ENCODE measurements around the gene TEX53. TPM values are rescaled to one million over a fixed set of nuclear protein-coding genes. Genes with fewer than 3 reads are reported as not detected.

Gene TEX53
- total and polyA plus RNA-seq, 4 donors: not detected

DNA sequence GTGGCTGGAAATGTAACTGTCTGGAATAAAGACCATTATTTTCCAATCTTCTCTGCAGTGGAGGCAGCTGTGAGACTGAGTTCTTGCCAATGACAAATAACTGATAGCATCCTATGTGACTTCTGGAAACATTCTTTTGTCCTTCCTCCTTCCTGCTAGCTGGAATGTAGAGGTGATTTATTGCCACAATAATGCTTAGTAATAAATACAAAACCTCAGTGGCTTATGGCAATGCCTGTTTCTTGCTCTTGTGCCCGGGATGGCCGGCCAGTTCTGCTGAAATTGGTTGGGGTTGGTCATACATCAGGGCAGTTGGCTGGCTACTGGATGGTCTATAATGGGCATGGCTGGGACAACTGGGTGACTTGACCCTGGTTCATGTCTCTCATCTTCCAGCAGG, 36.5 kb upstream of the TEX53 start:
- DNase-seq: peak in 1 of 3 donors; percentile 5
- Histone ChIP-seq H3K4me3 (no peak overlapping the region), H3K4me1 (ENCODE audit: control insufficient read depth in 5 of 5, insufficient read depth in 5 of 5, low read length in 5 of 5) (peaks cover 0 to 5% (median 0%) of the 10 kb centered on the region in 5 donors), H3K9ac (ENCODE audit: insufficient read depth in 1 of 2, low read length in 2 of 2) (no peak overlapping the region), H3K36me3 (ENCODE audit: control insufficient read depth in 4 of 4, insufficient read depth in 4 of 4, low read length in 4 of 4) (no peaks in the 10 kb centered on the region), H3K27ac (ENCODE audit: low read depth in 1 of 2, low read length in 1 of 2) (no peak overlapping the region), H3K9me3 (ENCODE audit: control insufficient read depth in 4 of 4, insufficient read depth in 3 of 4, low read length in 3 of 4) (no peaks in the 10 kb centered on the region), H3K27me3 (ENCODE audit: control insufficient read depth in 3 of 3, insufficient read depth in 3 of 3, low read length in 2 of 3) (no peaks in the 10 kb centered on the region)
- TF ChIP-seq, protein P1, sequence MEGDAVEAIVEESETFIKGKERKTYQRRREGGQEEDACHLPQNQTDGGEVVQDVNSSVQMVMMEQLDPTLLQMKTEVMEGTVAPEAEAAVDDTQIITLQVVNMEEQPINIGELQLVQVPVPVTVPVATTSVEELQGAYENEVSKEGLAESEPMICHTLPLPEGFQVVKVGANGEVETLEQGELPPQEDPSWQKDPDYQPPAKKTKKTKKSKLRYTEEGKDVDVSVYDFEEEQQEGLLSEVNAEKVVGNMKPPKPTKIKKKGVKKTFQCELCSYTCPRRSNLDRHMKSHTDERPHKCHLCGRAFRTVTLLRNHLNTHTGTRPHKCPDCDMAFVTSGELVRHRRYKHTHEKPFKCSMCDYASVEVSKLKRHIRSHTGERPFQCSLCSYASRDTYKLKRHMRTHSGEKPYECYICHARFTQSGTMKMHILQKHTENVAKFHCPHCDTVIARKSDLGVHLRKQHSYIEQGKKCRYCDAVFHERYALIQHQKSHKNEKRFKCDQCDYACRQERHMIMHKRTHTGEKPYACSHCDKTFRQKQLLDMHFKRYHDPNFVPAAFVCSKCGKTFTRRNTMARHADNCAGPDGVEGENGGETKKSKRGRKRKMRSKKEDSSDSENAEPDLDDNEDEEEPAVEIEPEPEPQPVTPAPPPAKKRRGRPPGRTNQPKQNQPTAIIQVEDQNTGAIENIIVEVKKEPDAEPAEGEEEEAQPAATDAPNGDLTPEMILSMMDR (IDR thresholded peaks at IDR 0.05; ENCODE audit: control extremely low read depth, extremely low read depth): no peak
- no peak for ATAC-seq (ENCODE audit: insufficient read depth, low FRiP score)
- 74 to 83% methylated on average over 2 of the region's 2 CpGs for WGBS, 2 donors

DNA sequence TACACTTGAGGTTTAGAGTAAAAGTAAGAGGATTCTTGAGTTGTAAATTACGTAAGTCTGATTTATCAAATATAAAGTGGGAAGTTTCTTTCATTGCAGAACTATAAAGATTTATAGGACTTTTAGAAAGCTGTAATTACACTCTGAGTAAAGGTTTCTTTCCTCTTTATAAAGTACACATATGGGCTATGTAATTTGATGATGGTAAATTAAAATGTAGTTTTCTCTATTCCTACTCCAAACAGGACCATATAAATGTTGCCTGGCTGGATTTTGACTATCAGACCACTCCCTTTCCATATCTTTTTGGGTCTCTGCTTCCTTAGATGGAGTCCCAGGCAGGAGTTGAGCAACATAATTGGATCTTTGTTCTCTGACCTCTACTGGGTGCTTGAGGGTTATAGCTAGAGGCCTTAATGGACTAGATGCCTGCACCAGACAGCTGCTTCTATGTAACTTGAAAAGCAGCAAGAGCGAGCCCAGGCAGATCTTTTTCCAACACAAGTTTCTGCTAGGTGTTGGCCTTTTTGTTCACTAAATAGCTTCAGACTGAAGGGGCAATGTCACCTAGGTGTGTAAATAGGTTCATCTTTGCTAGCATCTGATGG, 35.7 kb upstream of the TEX53 start:
- 47 to 54% methylated on average over 2 of the region's 2 CpGs for WGBS, 2 donors

DNA sequence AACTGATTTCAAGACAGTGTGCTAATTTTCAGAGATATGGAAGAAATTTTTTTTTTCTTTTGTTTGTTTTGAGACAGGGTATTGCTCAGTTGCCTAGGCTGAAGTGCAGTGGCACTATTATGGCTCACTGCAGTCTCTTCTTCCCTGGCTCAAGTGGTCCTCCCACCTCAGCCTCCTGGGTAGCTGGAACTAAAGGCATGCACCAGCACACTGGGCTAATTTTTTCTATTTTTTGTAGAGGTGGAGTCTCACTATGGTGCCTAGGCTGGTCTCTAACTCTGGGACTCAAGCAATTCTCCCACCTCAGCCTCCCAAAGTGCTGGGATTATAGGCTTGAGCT, 34.3 kb upstream of the TEX53 start:
- no peaks in the 10 kb centered on the region for H3K27me3 ChIP-seq (ENCODE audit: control insufficient read depth in 3 of 3, insufficient read depth in 3 of 3, low read length in 2 of 3)
- no peaks in the 10 kb centered on the region for H3K9me3 ChIP-seq (ENCODE audit: control insufficient read depth in 4 of 4, insufficient read depth in 3 of 4, low read length in 3 of 4)
- H3K36me3 ChIP-seq (ENCODE audit: control insufficient read depth in 4 of 4, insufficient read depth in 4 of 4, low read length in 4 of 4): no peaks in the 10 kb centered on the region
- no peak overlapping the region for H3K4me3 ChIP-seq
- TF ChIP-seq, protein P1 (IDR thresholded peaks at IDR 0.05; ENCODE audit: control extremely low read depth, extremely low read depth): no peak
- peaks cover 0 to 5% (median 0%) of the 10 kb centered on the region in 5 donors for H3K4me1 ChIP-seq (ENCODE audit: control insufficient read depth in 5 of 5, insufficient read depth in 5 of 5, low read length in 5 of 5)
- DNase-seq: no peak
- H3K27ac ChIP-seq (ENCODE audit: low read depth in 1 of 2, low read length in 1 of 2): no peak overlapping the region
- no peak overlapping the region for H3K9ac ChIP-seq (ENCODE audit: insufficient read depth in 1 of 2, low read length in 2 of 2)
- ATAC-seq (ENCODE audit: insufficient read depth, low FRiP score): no peak

More for the DNA sequence above, 35.7 kb upstream of the TEX53 start:
- Histone ChIP-seq H3K9me3 (ENCODE audit: control insufficient read depth in 4 of 4, insufficient read depth in 3 of 4, low read length in 3 of 4) (no peaks in the 10 kb centered on the region), H3K36me3 (ENCODE audit: control insufficient read depth in 4 of 4, insufficient read depth in 4 of 4, low read length in 4 of 4) (no peaks in the 10 kb centered on the region), H3K4me1 (ENCODE audit: control insufficient read depth in 5 of 5, insufficient read depth in 5 of 5, low read length in 5 of 5) (peaks cover 0 to 5% (median 0%) of the 10 kb centered on the region in 5 donors), H3K4me3 (no peak overlapping the region), H3K9ac (ENCODE audit: insufficient read depth in 1 of 2, low read length in 2 of 2) (no peak overlapping the region), H3K27me3 (ENCODE audit: control insufficient read depth in 3 of 3, insufficient read depth in 3 of 3, low read length in 2 of 3) (no peaks in the 10 kb centered on the region), H3K27ac (ENCODE audit: low read depth in 1 of 2, low read length in 1 of 2) (no peak overlapping the region)
- ATAC-seq (ENCODE audit: insufficient read depth, low FRiP score) (no peak), DNase-seq (peak in 2 of 3 donors; percentile 11 to 36)
- TF ChIP-seq, protein P1 (IDR thresholded peaks at IDR 0.05; ENCODE audit: control extremely low read depth, extremely low read depth): no peak
